ENCODE data around the gene GAS2L2.

Gene GAS2L2

DNA sequence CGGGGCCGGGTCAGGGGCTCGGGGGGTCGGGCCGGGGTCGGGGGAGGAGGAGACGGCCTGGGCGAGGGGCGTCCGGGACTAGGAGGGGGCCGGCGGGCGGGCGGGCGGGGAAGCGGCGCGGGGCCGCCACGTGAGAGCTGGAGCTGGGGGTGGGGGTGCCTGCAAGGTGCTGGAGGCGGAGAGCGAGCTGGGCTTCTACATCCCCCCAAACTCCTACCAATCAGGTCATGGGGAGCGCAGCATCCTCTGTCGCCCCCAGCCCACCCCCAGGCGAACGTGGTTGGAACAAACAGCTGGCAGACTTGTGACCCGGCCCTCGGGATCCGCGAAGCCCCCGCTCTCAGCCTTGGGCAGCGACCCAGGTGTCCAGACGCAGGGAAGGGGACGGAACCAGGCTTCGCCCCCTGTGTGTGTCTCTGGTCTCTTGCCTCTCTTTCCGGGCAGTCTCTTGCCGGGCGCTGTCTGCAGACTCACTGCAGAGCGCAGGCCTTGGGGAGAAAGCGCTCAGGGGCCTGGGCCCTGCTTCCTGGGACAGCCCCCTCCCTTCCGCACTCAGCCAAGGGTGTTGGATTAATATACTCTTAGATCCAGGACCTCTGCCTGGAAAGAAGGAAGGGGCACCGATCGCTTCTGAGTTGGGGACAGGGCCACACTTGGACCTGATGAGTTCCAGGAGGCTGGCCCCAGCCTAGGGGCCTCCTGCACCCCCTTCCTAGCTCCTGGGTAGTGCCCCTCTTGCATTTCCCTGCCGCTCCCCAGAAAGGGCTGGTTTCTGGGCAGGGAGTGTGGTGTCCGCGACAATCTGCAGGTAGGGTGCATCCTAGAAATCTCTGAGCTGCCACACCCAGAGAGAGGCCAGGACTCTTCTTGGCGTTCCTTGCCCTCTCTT lies 20.9 kb downstream of the GAS2L2 start:
- no peak for TF ChIP-seq CTCF (IDR thresholded peaks at IDR 0.05; ENCODE audit: extremely low read depth, missing control alignments)

DNA sequence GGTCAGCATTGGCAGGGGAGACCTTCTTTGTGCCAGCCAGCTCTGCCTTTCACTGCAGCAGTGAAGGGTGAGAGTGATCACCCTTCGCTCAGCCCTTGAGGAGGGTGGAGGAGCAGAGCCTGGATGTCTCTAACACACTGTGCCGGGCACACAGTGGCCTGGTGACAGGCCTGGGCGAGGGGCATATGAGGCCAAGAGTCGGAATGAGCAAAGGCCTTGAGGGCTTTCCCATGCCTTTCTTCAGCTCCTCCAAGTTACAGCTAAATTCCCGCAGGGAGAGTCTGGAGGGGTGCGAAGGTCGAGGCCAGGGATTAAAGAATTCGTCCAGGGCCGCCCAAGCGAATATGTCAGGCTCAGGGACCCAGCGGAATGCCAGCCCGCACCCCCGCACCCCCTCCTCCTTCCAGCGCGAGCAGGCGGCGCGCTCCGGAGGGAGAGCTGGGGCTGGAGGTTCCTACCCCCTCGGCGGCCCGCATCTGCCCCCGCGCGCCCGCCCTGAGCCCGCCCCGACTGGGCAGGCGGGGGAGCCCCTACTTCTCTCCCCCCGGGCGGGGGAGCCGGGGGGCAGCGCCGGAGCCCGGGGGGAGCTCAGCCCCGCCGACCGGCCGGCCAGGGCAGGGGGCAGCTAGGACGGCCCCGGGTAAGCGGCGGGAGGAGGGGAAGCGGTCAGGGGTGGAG lies 21.7 kb downstream of the GAS2L2 start, which contains the start of gene RASL10B:
Gene RASL10B (plus strand): TSS at position 401 of the 678 bp plus-strand sequence. CDS start 3,546 bp downstream, outside the sequence.
- DNase-seq (ENCODE audit: low spot score): peak; percentile 76

More for the DNA sequence above, 20.9 kb downstream of the GAS2L2 start:
- DNase-seq (ENCODE audit: low spot score): peak; percentile 43

DNA sequence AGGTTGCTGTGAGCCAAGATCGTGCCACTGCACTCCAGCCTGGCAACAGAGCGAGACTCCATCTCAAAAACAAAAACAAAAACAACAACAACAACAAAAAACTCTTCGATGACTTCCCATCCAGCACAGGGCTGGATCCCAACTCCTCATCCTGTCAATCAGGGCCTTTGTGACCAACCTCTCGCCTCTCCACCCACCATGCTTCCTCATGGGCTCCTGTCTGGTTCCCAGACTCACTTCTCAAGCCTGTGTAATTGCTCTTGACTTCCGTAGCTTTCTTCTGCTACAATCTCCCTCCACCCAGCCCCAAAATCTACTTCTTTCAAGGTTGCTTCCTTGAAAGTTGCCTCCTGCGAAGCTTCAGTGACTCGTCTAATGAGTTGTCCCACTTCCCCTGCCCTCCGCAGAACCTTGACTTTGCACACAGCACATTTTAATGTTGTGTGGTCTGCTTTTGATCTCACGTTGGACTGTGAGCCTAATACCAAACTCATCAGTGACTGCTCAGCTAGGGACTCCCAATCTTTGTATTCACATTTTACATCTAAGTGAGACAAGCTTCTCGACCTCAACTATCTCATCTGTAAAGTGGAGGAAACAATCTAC lies 22.5 kb downstream of the GAS2L2 start:
- no peak for TF ChIP-seq CTCF (IDR thresholded peaks at IDR 0.05; ENCODE audit: extremely low read depth, missing control alignments)
- DNase-seq (ENCODE audit: low spot score): peak; percentile 12

More for the DNA sequence above, 21.7 kb downstream of the GAS2L2 start, which contains the start of gene RASL10B:
- no peak for TF ChIP-seq CTCF (IDR thresholded peaks at IDR 0.05; ENCODE audit: extremely low read depth, missing control alignments)

DNA sequence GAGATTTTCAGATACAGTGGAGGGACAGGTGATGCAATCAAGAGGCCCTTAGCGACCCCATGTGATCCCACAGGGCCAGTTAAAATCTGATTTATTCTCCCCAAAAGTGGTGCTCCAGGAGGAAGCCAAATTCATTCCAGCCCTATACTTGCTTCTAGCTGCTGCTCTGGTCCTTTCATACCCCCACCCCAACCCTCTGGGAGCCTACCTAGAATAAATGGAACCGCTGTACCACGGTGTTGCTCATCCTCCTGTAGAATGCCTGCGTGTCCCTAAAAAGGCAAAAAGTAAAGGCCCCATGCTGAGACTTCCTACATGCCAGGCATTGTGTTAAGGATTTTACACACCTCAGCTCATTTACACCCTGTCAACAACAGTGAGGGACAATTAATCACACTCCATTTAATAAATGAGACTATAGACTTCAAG lies 23.6 kb downstream of the GAS2L2 start:
- no peak for DNase-seq (ENCODE audit: low spot score)
- no peak for TF ChIP-seq CTCF (IDR thresholded peaks at IDR 0.05; ENCODE audit: extremely low read depth, missing control alignments)

DNA sequence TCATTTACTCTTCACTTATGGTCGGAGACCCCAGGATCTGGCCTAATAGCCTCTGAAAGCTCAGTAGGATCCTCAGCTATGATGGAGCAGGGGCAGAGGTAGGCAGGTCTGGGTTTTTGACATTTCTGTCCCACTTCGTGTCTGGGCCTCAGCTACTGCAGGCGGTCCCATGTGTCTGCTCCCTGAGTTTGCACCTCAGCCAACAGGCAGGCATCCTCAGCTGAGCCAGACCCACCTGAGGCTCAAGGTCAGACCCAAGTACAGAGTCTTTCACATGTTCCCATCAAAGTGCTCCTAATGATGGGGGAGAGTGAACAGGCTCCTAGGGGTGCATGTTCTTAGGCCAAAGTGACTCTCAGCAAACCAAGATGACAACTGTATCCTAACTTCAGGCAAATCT lies 24.5 kb downstream of the GAS2L2 start:
- no peak for TF ChIP-seq CTCF (IDR thresholded peaks at IDR 0.05; ENCODE audit: extremely low read depth, missing control alignments)
- DNase-seq (ENCODE audit: low spot score): no peak

GRCh38 chr17:35727635-35728034 lies 25.4 kb downstream of the GAS2L2 start:
- DNase-seq (ENCODE audit: low spot score): no peak
- no peak for TF ChIP-seq CTCF (IDR thresholded peaks at IDR 0.05; ENCODE audit: extremely low read depth, missing control alignments)

Data from GM20000 (cell line).